HL-60 (cell line): Measurements from ENCODE around the gene IMPDH1.

Experiments
- DNase-seq, 2 experiments: peaks; one replicate each; pipeline ENCODE4 v3.0.0-alpha.2; 2010 to 2020; ENCODE audit warnings: low read depth in 1 of 2, low spot score in 1 of 2
- H3K27ac ChIP-seq: fragments of 250-450 bp; sonication (Bioruptor Pico); replicated peaks from 2 replicates; pipeline ENCODE4 v1.5.1; 2020; ENCODE audit warnings: mild to moderate bottlenecking, moderate library complexity
- H3K27me3 ChIP-seq: fragments of 250-450 bp; sonication (Bioruptor Pico); 2 replicates; pipeline ENCODE4 v1.5.1; 2021; ENCODE audit warnings: mild to moderate bottlenecking, moderate library complexity; ENCODE audit not compliant: insufficient read depth, poor library complexity, severe bottlenecking
- H3K4me3 ChIP-seq: replicated peaks from 2 replicates; pipeline ENCODE4 v1.5.1; 2011; ENCODE audit warnings: mild to moderate bottlenecking, control low read depth, low read length; ENCODE audit not compliant: insufficient read depth
- CTCF ChIP-seq: IDR thresholded peaks from one replicate; pipeline ENCODE4 v1.5.1; 2011; ENCODE audit warnings: low read length, control low read depth, inconsistent platforms; ENCODE audit not compliant: insufficient read depth
- GABPA ChIP-seq: IDR thresholded peaks from 2 replicates; pipeline ENCODE4 v1.6.1; 2012; ENCODE audit warnings: low read depth
- POLR2AphosphoS5 ChIP-seq: IDR thresholded peaks from 2 replicates; pipeline ENCODE4 v1.6.1; 2012; ENCODE audit warnings: low read depth
- SPI1 ChIP-seq: IDR thresholded peaks from 2 replicates; pipeline ENCODE4 v1.6.1; 2012; ENCODE audit warnings: low read depth, mild to moderate bottlenecking, borderline replicate concordance
- TF ChIP-seq, protein P1 (sequence below): IDR thresholded peaks from 2 replicates; pipeline ENCODE4 v1.6.1; 2012; ENCODE audit warnings: low read depth; ENCODE audit not compliant: insufficient replicate concordance

Gene IMPDH1

GRCh38 chr7:128392446-128393327, 17.1 kb downstream of the IMPDH1 start:
- no peak for TF ChIP-seq GABPA
- no peak for TF ChIP-seq CTCF
- no peak for TF ChIP-seq POLR2AphosphoS5
- no peak for TF ChIP-seq SPI1
- TF ChIP-seq, protein P1, sequence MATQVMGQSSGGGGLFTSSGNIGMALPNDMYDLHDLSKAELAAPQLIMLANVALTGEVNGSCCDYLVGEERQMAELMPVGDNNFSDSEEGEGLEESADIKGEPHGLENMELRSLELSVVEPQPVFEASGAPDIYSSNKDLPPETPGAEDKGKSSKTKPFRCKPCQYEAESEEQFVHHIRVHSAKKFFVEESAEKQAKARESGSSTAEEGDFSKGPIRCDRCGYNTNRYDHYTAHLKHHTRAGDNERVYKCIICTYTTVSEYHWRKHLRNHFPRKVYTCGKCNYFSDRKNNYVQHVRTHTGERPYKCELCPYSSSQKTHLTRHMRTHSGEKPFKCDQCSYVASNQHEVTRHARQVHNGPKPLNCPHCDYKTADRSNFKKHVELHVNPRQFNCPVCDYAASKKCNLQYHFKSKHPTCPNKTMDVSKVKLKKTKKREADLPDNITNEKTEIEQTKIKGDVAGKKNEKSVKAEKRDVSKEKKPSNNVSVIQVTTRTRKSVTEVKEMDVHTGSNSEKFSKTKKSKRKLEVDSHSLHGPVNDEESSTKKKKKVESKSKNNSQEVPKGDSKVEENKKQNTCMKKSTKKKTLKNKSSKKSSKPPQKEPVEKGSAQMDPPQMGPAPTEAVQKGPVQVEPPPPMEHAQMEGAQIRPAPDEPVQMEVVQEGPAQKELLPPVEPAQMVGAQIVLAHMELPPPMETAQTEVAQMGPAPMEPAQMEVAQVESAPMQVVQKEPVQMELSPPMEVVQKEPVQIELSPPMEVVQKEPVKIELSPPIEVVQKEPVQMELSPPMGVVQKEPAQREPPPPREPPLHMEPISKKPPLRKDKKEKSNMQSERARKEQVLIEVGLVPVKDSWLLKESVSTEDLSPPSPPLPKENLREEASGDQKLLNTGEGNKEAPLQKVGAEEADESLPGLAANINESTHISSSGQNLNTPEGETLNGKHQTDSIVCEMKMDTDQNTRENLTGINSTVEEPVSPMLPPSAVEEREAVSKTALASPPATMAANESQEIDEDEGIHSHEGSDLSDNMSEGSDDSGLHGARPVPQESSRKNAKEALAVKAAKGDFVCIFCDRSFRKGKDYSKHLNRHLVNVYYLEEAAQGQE: no peak
- no peak overlapping the region for H3K4me3 ChIP-seq
- H3K27ac ChIP-seq: no peak overlapping the region
- no peaks in the 10 kb centered on the region for H3K27me3 ChIP-seq
- no peak for DNase-seq

- Histone ChIP-seq H3K27me3 (no peaks in the 10 kb centered on the region), H3K4me3 (no peak overlapping the region), H3K27ac (no peak overlapping the region)
- DNase-seq: no peak
- TF ChIP-seq SPI1 (no peak), POLR2AphosphoS5 (no peak), GABPA (no peak), CTCF (no peak)
- TF ChIP-seq, protein P1: no peak
Measured at GRCh38 chr7:128391805-128392204, 18.0 kb downstream of the IMPDH1 start.

- Histone ChIP-seq H3K27me3 (no peaks in the 10 kb centered on the region), H3K4me3 (no peak overlapping the region), H3K27ac (no peak overlapping the region)
- TF ChIP-seq CTCF (no peak), POLR2AphosphoS5 (no peak), GABPA (no peak), SPI1 (no peak)
- TF ChIP-seq, protein P1: no peak
- DNase-seq: peak in 1 of 2 experiments; percentile 51
Measured at GRCh38 chr7:128390871-128391565, 18.8 kb downstream of the IMPDH1 start.
